ENCODE results near the gene PNKD. TPM values are rescaled to one million over a fixed set of nuclear protein-coding genes. Genes with fewer than 3 reads are reported as not detected.

PNKD gene
- total and polyA plus RNA-seq, 10 of the 15 experiments (the other 5 are each of a cell fraction or from before 2014, with no cell fraction given): 27.2 to 106 (median 61.3) TPM

DNA sequence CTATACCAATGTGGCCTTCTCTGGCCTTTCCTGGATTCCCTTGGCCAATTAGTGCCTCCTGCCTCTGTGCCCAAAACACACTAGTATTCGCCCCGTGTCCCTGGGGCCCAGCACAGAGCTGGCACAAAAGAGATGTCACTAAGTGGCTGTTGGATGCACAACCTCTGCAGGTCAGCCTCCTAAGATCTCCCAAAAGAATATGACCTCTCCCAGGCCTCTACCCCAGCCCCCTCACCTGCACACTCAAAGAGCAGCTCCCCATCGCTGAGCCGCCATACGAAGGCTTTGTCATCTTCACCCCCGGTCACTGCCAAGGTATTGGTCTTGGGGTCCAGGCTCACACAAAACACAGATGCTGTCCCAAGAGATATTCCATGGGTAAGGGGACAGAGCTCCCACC is 3.1 kb upstream of the PNKD start:
- H4K20me1 ChIP-seq (ENCODE audit: control insufficient read depth, insufficient read depth): no peaks in the 10 kb centered on the region
- WGBS (ENCODE audit: insufficient coverage, insufficient replicate concordance, low lambda C conversion rate, missing lambda C conversion rate): 99% methylated on average over 6 of the region's 6 CpGs
- no peak for ATAC-seq
- H3K4me3 ChIP-seq: no peak overlapping the region
- no peak overlapping the region for H3K27ac ChIP-seq (ENCODE audit: control insufficient read depth, insufficient read depth)
- ChIA-PET CTCF (interaction anchor here (1.1 to 1.2 kb wide), 2 partner anchors 20 to 34 kb away, joined by 3 to 6 read pairs; no protein-coding TSS in a partner anchor), SMC1A (ENCODE audit: uncharacterized antibody, unreplicated experiment) (interaction anchor here (0.9 kb wide), 1 partner anchor 19 kb away, joined by 3 read pairs; no protein-coding TSS in a partner anchor), RAD21 (ENCODE audit: unreplicated experiment) (no interaction called here), POLR2A (interaction anchor here (1.1 kb wide), 2 partner anchors 20 to 38 kb away, joined by 3 read pairs; no protein-coding TSS in a partner anchor)
- peaks cover 17% of the 10 kb centered on the region for H3K4me1 ChIP-seq (ENCODE audit: control insufficient read depth, insufficient read depth, low read length)
- no TSS peak for BruUV-seq (replicated peaks)
- FAIRE-seq: no peak
- no peaks in the 10 kb centered on the region for H3K9me3 ChIP-seq (replicated peaks; ENCODE audit: control insufficient read depth, insufficient read depth, low read length)
- no peak overlapping the region for H2AFZ ChIP-seq (ENCODE audit: control insufficient read depth, low read depth, low read length)
- H3K36me3 ChIP-seq (ENCODE audit: control insufficient read depth in 2 of 2, insufficient read depth in 2 of 2, low read length in 1 of 2): peaks cover 10 to 18% of the 10 kb centered on the region in 2 experiments; a peak in 3 of 4 replicates
- no peaks in the 10 kb centered on the region for H3K27me3 ChIP-seq (replicated peaks in 1 of 2; ENCODE audit: control insufficient read depth in 2 of 2, insufficient read depth in 2 of 2, low read length in 1 of 2)
- H3K79me2 ChIP-seq (ENCODE audit: control insufficient read depth, insufficient read depth, low read length): peaks cover 19% of the 10 kb centered on the region
- TF ChIP-seq MXI1 (IDR thresholded peaks at IDR 0.05; ENCODE audit: low read depth, low read length): no peak
- TF ChIP-seq FOXM1 (IDR thresholded peaks at IDR 0.05; ENCODE audit: low read depth, low read length): no peak
- TF ChIP-seq ZNF384 (IDR thresholded peaks at IDR 0.05; ENCODE audit: borderline replicate concordance, low read depth, low read length): no peak
- TF ChIP-seq HDGF (IDR thresholded peaks at IDR 0.05): no peak
- no peak for TF ChIP-seq RBBP5 (conservative IDR thresholded peaks at IDR 0.05)
- no peak for TF ChIP-seq SMAD1 (IDR thresholded peaks at IDR 0.05; ENCODE audit: low read depth, partially characterized antibody)
- no peak for TF ChIP-seq ZBTB11 (CRISPR knock-in tag; IDR thresholded peaks at IDR 0.05)
- TF ChIP-seq SUZ12 (IDR thresholded peaks at IDR 0.05; ENCODE audit: unreplicated experiment): no peak
- TF ChIP-seq RAD51 (IDR thresholded peaks at IDR 0.05): no peak
- TF ChIP-seq ZNF24 (IDR thresholded peaks at IDR 0.05): no peak
- TF ChIP-seq, protein P1, sequence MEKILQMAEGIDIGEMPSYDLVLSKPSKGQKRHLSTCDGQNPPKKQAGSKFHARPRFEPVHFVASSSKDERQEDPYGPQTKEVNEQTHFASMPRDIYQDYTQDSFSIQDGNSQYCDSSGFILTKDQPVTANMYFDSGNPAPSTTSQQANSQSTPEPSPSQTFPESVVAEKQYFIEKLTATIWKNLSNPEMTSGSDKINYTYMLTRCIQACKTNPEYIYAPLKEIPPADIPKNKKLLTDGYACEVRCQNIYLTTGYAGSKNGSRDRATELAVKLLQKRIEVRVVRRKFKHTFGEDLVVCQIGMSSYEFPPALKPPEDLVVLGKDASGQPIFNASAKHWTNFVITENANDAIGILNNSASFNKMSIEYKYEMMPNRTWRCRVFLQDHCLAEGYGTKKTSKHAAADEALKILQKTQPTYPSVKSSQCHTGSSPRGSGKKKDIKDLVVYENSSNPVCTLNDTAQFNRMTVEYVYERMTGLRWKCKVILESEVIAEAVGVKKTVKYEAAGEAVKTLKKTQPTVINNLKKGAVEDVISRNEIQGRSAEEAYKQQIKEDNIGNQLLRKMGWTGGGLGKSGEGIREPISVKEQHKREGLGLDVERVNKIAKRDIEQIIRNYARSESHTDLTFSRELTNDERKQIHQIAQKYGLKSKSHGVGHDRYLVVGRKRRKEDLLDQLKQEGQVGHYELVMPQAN (conservative IDR thresholded peaks at IDR 0.05): no peak
- no peak for DNase-seq (ENCODE audit: low read depth, low spot score)
- no peak overlapping the region for H3K4me2 ChIP-seq (ENCODE audit: control insufficient read depth, insufficient read depth)
- intact Hi-C loops (cut with micrococcal nuclease; ENCODE audit: unreplicated experiment): no loop called here
- no peak overlapping the region for H3K9ac ChIP-seq (ENCODE audit: control insufficient read depth, insufficient read depth, low read length)
- in situ Hi-C loops (cut with MboI): no loop called here
